ENCODE results near the gene MAGI2.
"Not testable (repeated sequence)": the region's sequence is repeated elsewhere in the genome, so short reads cannot be mapped to it uniquely, and the experiment has no call there.

Gene MAGI2

DNA sequence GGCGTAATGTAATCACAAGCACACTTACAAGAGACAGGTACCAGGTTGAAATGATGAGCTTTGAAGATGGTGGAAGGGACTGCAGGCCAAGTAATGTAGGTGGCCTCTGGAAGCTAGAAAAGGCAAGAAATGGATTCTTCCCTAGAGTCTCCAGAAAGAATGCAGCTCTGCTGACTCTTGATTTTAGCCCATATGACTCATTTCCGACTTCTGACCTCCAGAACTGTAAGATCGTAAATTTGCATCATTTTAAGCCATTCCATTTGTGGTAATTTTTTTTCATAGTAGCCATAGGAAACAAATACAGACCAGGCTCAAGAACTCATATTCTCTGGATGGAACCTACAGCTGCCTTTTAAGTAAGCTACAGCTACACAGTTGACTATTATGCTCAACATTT lies 315.5 kb downstream of the MAGI2 start:
- no peak for ATAC-seq

DNA sequence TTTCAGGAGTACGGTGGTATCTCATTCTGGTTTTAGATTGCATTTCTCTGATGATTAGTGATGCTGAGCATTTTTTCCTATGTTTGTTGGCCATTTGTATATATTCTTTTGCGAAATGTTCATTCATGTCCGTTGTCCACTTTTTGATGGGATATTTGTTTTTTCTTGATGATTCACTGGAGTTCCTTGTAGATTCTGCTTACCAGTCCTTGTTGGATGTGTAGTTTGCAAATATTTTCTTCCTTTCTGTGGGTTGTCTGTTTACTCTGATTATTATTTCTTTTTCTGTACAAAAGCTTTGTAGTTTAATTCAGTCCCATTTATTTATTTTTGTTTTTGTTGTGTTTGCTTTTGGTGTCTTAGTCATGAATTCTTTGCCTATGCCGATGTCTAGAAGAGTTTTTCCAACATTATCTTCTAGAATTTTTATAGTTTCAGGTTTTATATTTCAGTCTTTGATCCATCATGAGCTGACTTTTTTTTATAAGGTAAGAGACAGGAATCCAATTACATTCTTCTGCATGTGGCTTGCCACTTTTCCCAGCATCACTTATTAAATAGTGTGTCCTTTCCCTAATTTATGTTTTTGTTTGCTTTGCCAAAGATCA lies 320.5 kb downstream of the MAGI2 start:
- ATAC-seq, result no peak

DNA sequence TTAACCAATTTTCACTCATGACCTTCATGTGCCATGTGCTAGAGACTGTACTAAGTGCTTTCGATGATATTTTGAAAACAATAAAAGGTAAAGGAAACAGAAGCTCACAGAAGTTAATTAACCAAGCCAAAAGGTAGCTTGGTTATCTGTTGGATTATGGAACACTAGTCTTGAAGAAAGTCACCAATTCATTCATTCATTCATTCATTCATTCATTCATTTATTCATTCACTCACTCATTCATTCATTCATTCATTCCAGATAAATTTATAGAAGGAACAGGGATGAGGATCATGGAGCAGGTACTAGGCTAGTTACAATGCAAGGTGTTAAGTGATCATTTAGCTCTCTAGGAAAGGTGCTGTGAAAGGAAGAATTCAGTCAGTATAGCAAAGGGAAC lies 322.8 kb downstream of the MAGI2 start:
- no peak for ATAC-seq

DNA sequence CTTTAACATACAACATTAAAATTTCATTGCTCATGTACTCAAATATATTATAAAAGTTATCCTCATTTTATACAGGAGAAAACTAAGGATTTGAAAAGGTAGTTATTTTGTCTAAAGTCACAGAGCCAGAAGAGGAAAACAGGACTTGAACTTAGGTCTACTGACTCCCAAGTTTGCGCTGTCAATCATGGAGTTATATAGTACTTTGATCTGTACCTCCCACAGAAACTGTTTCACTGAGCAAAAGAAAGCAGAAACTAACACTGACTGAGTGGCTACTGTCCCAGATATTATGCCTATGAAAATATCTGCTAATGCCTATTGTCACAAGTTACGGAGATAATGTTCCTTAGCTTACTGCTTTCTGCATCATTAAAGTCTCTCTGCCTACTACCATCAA lies 329.1 kb downstream of the MAGI2 start:
- no peak for ATAC-seq

DNA sequence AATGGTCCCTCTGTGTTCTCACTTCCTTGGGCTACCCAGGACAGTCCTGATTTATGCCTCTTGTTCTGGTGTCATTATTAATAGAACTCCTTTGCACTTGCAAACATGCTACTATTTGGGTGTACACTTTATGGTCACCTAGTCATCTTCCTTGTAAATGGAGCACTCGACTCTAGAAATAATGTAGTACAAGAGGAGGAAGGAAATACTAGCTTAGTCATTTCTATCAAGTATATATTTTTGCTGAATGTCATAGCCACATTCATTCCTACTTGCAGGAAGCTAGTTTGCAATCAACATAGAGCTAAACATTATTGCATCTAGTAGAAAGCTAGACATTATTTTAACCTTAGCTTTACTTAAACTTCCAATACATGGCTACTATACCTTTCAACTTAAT lies 335.3 kb downstream of the MAGI2 start:
- no peak for ATAC-seq

DNA sequence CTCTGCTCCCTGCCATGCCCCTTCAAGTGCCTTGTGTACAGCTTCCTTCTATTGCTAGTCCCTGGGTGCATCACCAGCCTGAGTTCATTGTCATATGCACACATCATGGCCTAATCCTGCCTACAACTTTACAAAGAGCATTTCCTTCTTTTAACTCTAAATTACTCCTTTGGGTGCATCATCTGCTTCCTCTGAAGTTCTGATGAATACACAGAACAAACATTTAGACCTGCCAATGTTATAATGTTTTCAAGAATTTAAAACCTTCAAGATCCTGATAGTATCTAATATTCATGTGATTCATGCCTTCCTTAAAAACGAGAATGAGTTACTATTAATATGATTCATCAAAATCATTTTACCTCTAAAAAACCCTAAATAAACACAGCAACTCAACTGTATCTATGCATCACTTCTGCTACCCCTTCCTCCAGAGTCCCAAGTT lies 357.1 kb downstream of the MAGI2 start:
- ATAC-seq, result no peak

DNA sequence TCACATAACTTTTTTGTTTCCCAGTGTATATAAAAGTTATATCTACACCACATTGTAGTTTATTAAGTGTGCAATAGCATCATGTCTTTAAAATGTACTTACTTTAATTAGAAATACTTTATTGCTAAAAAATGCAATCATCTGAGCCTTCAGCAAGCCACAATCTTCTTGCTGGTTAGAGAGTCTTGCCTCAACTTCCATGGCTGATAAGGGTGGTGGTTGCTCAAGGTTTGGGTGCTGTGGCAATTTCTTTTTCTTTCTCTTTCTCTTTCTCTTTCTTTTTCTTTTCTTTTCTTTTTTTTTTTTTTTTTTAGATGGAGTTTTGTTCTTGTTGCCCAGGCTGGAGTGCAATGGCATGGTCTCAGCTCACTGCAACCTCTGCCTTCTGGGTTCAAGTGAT lies 360.0 kb downstream of the MAGI2 start:
- no peak for ATAC-seq

DNA sequence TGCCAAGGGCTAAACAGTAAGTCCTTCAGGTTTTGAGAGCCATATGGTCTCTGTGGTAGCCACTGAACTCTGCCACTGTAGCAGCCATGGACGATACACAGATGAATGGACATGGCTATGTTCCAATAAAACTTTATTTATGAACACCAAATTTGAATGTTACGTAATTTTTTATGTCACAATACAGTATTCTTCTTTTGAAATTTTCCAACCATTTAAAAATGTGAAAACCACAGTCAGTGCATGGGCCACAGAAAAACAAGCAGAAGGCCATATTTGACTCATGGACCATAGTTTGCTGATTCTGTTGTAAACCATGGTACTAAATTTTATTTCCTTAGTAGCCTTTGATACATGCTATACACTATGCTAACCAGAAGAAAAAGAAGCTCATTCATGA lies 361.8 kb downstream of the MAGI2 start:
- ATAC-seq, result no peak

DNA sequence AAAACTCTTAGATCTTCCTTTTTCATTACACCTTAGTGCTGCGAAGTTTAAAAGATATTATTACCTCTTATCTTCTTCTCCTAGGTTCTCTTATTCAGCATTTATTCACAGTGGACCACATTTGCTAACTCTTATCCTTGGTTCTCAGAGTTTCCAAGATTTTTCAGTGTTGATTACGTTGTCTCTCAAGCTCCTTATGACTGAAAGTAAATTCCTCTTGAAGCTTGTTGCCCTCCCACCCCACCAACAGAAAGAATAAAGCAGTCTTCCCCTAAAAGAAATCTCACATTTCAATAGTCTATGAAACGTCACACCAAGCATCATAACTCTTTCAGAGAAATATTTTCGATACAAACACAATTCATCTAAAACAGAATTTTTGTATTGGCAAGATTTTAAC lies 362.5 kb downstream of the MAGI2 start:
- no peak for ATAC-seq

DNA sequence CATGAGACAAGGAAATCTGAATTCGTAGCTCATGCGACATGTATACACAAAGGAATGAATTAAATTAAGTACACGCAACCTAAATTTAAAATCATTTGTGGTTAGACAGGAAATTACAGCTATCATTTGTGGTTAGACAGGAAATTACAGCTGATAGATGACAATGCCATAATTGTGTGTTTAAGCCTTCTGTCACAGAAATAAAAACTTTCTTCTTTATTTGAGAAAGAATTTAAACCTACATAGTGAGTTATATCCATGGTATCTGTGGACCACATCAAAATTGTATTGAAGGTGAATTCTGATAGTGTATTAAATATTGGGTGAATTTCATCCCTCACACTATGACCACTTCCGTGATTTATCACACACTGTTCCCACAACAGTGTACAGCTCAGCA lies 362.9 kb downstream of the MAGI2 start:
- ATAC-seq, result no peak

DNA sequence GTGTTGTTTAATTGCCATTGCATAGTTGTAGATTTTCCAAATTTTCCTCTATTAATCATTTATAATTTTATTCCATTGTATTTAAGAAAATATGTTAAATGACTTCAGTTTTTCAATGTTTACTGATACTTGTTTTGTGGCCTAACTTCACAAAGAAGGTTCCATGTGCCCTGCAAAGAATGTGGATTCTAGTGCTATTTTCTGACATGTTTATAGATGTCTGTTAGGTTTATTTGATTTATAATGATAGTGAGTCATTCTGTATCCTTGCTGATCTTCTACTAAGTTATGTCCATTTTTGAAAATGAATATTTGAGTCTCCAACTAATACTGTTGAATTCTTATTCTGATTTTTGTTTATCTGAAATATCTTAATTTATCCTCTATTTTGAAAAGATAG lies 369.0 kb downstream of the MAGI2 start:
- ATAC-seq, result no peak

DNA sequence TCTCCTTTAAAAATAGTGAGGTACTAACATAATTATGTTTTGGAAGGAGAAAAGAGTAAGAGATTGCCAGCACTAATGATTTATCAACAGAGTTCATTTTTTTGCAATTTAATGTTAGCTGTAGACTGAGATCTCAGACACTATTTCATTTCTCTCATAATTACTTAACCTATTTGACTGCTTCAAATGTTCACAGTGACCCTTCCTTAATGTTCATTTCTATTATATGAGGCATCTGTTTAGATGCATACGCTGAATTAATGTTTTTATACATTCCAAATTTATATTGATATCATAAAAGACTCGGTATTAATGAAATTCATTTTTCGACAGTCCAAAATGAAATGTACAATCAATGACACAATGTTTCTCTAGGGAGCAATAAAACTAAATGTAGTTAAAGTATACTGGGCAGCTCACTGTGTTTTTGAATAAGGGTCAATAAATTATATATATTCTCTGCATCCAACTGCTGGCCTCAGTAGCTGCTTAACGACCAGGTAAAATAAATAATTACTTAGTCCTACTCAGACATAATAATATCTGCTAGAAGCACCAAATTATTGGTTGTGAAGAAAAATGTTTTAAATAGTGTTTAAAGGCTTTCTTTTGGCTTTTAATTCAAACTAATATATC lies 373.4 kb downstream of the MAGI2 start:
- ATAC-seq, result no peak

DNA sequence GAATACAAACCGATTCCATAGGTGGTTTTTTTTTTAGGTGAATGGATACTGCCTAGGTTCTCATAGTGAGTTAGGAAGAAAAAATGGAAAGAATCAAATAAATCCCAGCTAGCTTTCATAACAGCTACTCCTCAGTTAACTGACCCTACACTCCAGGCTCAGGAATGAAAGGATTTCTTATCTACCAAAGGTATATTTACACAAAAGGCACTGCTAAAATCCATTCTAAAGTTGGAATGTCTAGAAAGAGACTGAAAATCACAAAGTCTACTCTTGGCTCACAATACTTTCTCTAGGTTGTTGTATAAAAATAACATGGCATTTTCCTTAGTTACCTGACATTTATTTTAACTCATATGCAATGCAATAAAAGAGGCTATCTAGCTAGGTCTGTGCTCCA lies 375.2 kb downstream of the MAGI2 start:
- ATAC-seq, result no peak

DNA sequence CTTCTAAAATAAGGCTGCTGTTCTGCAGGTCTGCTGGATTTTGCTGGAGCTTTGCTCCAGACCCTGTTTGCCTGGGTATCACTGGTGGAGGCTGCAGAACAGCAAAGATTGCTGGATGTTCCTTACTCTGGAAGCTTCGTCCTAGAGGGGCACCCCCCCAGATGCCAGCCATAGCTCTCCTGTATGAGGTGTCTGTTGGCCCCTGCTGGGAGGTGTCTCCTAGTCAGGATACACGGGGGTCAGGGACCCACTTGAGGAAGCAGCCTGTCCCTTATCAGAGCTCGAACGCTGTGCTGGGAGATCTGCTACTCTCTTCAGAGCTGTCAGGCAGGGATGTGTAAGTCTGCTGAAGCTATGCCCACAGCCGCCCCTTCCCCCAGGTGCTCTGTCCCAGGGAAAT lies 382.3 kb downstream of the MAGI2 start:
- not testable (repeated sequence) for ATAC-seq

DNA sequence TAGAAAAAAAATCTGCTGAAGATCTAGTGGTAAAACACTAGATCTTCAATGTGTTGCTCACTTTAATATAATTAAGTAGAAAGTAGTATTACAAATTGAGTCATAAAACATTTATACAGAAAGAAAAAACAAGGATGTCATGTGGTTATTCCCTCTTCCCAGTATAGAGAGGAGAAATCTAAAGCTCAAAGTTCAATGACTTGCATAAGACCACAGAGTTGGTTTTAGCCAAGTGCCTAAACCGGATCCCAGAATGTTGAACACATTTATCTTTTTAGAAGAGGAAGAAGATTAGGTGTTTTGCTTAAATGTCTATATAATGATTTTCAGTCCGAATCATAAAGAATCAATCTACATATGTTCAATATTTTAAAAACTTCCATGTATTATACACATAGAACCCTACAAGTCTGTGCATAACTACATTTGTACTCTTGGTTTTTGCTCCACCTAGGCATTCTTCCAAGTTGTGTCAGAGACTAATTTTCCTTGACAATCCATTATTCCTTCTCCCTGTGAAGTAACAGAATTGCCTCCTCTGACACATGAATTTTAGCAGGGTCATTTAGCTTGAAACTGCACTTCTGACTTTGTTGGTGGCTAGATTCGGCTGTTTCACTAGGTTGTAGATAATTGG lies 389.2 kb downstream of the MAGI2 start:
- no peak for ATAC-seq

DNA sequence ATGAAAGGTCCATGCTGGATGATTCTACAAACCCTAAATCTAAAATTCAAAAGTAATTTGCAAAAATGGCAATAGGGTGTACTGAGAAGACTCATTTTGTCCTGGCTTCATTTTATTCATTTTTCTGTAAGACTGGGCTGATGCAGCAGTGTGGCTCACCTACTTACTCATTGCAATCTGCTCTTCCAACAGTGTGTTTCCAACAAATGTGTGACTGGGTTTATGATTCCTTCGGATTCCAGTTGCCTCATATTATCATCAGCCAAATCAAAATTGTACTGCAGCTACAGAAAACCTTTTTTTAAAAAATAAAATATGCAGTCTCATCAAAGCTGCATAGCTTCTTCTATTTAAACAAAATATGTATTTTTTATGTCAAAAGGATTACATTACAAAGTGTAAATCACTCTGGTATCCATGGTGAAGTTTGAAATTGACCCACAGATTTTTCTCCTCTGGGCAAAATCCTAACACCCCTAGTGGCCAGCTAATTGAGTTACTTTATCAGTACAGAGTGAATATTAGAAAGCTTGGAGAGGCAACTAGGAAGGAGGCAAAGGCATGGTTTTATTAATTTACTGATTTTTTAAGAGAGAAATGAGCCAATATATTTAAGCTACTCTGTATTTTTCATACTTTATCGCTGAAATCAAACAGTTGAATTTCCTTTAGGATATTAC lies 390.3 kb downstream of the MAGI2 start:
- no peak for ATAC-seq

DNA sequence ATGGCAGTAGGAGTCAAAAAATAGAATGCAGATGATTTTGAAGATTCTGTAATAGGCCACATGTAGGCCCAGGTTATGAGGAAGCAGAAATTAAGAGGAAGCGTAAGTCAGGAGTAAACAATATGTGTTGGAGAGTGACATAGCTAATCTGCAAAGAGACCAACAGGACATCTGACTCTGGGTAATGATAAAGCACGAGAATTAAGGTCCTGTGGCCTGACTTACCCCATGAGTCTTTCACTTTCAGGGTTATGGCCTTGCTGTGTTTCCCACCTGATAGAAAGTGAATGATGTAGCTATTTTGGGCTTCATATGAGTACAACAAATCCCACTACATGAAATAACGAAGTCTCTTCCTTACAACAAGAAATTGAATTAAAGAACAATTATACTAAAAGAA lies 393.0 kb downstream of the MAGI2 start:
- no peak for ATAC-seq

DNA sequence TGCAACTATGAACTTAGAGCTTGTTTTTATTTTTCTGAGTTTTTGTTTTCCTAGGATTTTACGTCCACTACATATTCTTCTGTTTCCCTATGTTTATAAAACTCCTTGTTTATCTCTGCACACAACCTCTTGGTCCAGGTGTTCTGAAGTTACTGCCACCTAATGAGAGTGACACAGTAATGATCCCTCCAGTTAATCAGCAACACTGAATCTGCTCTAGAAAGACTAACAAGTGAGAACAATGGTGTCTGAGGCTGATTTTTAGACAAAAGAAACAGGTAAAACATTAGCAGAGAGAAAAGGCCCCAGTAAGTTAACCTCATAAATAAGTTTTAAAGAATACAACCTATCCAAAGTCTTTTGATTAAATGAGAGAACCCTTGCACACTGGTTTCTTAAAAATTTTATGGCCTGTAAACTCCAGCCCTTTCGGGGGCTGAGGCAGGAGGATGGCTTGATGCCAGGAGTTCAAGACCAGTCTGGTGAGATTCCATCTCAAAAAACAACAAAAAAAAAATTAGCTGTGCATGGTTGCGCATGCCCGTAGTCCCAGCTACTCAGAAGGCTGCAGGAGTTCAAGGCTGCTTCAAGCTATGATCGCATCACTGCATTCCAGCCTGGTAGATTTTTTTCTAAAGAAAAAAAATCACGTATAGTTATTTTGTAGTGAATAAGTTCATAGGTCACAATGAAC lies 397.6 kb downstream of the MAGI2 start:
- no peak for ATAC-seq

DNA sequence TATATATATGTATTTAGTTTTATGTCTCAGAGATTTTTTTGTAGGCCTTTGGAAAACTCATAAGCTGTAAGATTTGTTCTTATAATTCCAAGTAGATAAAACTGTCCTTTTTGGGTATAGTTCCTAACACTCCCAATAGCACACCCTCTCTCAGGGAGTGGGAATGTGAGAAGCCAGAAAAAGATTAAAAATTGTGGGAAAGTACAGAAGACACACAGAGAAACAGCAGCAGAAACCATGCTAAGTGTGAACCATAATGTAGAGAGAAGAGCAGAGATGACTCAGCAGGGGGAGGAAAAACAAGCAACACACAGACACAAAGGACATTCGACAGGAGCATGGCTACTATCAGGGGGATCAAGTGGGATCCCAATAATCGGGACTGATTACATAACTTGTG lies 401.6 kb downstream of the MAGI2 start:
- no peak for ATAC-seq

DNA sequence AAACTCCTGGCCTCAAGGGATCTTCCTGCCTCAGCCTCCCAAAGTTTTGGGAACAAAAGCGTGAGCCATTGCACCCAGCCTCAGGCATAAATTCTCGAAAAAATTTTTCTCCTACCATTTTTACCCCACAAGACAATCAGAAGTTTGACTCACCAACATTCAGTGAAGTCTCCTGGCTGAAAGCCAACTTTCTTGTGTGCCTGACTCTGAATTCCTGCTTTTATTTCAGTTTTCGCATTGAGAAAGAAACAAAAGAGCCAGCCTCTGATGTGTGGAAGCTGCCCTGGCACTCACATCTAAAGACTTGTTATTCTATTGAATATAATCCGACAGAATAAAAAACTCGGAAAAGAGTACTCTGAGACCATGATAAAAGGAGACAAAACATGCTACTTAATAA lies 402.9 kb downstream of the MAGI2 start:
- no peak for ATAC-seq

DNA sequence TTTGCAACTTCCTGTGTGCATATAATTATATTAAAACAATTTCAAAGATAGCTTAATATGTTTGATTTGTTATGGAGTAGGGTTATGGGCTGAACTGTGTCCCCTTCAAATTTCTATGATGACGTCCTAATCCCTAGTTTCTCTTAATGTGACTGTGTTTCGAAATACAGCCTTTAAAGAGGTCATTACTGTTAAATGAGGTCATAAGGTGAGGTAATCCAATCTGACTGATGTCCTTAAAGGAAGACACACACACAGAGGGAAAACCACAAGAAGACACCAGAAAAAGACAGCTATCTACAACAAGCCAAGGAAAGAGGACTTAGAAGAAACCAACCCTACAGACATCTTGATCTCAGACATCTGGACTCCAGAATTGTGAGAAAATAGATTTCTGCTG lies 407.4 kb downstream of the MAGI2 start:
- no peak for ATAC-seq

DNA sequence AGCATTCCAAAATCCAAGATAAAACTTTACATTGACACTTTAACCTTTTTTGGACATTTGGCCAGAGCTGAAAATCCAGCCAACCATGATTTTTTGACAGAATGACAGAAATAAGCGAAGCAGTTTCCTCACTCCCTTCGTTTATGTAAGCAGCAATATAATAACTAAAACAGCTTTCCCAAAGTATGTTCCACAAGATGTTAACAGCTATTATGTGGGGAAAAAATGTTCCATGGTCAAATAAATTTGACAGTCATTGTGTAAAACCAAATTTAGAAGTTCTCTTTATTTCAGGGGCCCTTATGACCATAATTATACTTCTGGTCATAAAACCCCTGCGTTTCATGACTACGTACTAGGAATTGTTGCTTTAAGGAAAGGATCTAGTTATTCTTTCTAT lies 416.5 kb downstream of the MAGI2 start:
- ATAC-seq, result no peak

DNA sequence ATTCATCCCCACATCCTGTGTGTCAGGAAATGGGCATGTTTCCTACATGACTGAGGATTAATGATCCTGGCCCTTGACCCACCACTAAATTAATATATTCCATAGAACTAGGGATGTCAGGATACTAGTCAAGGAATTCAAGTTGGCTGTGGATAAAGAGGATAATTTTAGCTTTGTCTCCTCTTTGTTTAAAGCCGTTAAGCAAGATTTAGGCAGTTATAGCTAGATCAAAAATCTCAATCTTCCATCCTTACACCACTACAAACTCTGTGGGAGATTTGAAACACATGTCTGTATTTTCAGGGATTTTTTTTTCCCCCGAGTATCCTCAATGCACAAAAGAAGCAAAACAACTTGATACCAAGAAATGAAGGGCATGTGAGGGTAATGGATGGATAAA lies 417.1 kb downstream of the MAGI2 start:
- ATAC-seq, result no peak
